ENCODE measurements around the gene ZNF18. TPM values are rescaled to one million over a fixed set of nuclear protein-coding genes. Genes with fewer than 3 reads are reported as not detected.

The ZNF18 gene
- total and polyA plus RNA-seq, 2 of the 13 experiments (the other 11 are each of a cell fraction or from before 2014, with no cell fraction given), result 2.4 to 5.4 TPM

DNA sequence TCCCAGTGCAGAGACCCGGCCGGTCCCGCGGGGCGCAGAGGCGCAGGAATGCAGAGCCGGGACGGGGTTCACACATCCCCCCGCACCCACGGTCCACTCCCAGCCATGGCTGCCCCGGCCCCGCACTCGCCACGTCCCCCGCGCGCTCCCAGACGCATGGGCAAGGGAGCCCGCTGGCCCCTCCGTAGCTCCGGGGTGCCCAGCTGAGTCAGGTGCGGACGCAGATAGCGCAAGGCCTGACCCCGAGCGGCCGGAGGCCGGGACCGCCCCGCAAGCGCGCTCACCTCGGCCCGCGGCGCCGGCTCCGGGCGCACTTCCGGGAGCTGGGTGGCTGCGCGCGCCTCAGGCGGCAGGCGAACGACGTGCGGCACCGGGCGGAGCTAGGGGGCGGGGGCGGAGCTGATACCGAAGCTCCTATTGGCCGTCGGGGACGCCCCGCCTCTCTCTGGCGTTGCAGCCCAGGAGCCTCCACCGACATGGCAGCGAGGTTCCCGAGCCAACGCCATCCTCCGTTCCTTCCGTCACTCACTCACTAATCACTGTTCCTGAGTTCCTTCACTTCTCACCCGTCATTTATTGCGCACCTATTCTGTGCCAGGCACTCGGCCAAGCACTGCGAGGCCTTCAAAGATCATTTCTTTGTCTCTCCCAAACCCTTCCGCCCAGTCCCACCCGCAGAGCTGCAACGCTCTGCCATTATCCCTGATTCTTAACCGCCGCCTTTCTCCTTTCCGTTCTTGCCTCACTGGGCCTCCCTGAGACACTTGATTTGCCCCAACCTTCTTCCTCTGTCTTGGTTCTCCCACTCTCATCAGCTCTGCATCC lies at the start of gene ZNF18 (continued):
- TF ChIP-seq ZNF513 (CRISPR knock-in tag; conservative IDR thresholded peaks at IDR 0.05), result 0 out of 2 replicates have a peak, but pooled peaks have one; percentile 38
- peak; percentile 85 for TF ChIP-seq SAP130 (CRISPR knock-in tag; IDR thresholded peaks at IDR 0.05; ENCODE audit: low read depth)
- TF ChIP-seq FLYWCH1 (CRISPR knock-in tag; IDR thresholded peaks at IDR 0.05), result peak; percentile 77; the same call in 1 of the 2 replicates
- TF ChIP-seq ZBTB1 (CRISPR knock-in tag; IDR thresholded peaks at IDR 0.05; ENCODE audit: borderline replicate concordance), result no peak
- TF ChIP-seq ZNF44 (CRISPR knock-in tag; IDR thresholded peaks at IDR 0.05), result no peak
- peak; percentile 47; the same call in 1 of the 2 replicates for TF ChIP-seq FOXP4 (CRISPR knock-in tag; IDR thresholded peaks at IDR 0.05)
- TF ChIP-seq ZNF780A (CRISPR knock-in tag; IDR thresholded peaks at IDR 0.05), result no peak
- peak; percentile 89 for TF ChIP-seq ZBTB38 (CRISPR knock-in tag; IDR thresholded peaks at IDR 0.05)
- TF ChIP-seq, protein P1, sequence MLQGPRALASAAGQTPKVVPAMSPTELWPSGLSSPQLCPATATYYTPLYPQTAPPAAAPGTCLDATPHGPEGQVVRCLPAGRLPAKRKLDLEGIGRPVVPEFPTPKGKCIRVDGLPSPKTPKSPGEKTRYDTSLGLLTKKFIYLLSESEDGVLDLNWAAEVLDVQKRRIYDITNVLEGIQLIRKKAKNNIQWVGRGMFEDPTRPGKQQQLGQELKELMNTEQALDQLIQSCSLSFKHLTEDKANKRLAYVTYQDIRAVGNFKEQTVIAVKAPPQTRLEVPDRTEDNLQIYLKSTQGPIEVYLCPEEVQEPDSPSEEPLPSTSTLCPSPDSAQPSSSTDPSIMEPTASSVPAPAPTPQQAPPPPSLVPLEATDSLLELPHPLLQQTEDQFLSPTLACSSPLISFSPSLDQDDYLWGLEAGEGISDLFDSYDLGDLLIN (CRISPR knock-in tag; IDR thresholded peaks at IDR 0.05; ENCODE audit: borderline replicate concordance), result peak; percentile 56; the same call in 1 of the 2 replicates
- TF ChIP-seq ASH2L (IDR thresholded peaks at IDR 0.05; ENCODE audit: insufficient read length, low read depth, low read length), result peak; percentile 93
- TF ChIP-seq ZNF790 (CRISPR knock-in tag; IDR thresholded peaks at IDR 0.05; ENCODE audit: borderline replicate concordance), result peak; percentile 27; the same call in 1 of the 2 replicates
- TF ChIP-seq ZNF644 (CRISPR knock-in tag; IDR thresholded peaks at IDR 0.05; ENCODE audit: low read depth), result peak; percentile 36; the same call in 1 of the 2 replicates
- TF ChIP-seq NFKB2 (CRISPR knock-in tag; IDR thresholded peaks at IDR 0.05; ENCODE audit: borderline replicate concordance), result 0 out of 2 replicates have a peak, but pooled peaks have one; percentile 8
- TF ChIP-seq POGZ (CRISPR knock-in tag; IDR thresholded peaks at IDR 0.05), result peak; percentile 62
- TF ChIP-seq, protein P2, sequence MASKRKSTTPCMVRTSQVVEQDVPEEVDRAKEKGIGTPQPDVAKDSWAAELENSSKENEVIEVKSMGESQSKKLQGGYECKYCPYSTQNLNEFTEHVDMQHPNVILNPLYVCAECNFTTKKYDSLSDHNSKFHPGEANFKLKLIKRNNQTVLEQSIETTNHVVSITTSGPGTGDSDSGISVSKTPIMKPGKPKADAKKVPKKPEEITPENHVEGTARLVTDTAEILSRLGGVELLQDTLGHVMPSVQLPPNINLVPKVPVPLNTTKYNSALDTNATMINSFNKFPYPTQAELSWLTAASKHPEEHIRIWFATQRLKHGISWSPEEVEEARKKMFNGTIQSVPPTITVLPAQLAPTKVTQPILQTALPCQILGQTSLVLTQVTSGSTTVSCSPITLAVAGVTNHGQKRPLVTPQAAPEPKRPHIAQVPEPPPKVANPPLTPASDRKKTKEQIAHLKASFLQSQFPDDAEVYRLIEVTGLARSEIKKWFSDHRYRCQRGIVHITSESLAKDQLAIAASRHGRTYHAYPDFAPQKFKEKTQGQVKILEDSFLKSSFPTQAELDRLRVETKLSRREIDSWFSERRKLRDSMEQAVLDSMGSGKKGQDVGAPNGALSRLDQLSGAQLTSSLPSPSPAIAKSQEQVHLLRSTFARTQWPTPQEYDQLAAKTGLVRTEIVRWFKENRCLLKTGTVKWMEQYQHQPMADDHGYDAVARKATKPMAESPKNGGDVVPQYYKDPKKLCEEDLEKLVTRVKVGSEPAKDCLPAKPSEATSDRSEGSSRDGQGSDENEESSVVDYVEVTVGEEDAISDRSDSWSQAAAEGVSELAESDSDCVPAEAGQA (IDR thresholded peaks at IDR 0.05; ENCODE audit: low read depth), result peak; percentile 43; the same call in 1 of the 2 replicates
- TF ChIP-seq, protein P2 (CRISPR knock-in tag; IDR thresholded peaks at IDR 0.05; ENCODE audit: borderline replicate concordance), result no peak
- no peak for TF ChIP-seq AKAP8 (CRISPR knock-in tag; IDR thresholded peaks at IDR 0.05)
- no peak for TF ChIP-seq DDIT3 (CRISPR knock-in tag; IDR thresholded peaks at IDR 0.05)

All from HepG2 (cell line).